22Rv1 (cell line): ENCODE measurements around the gene CCER1.

Source experiments
- H3K27ac ChIP-seq: fragments of 450-650 bp; 2 replicates; pipeline ENCODE4 v1.5.1; 2017
- ZFX ChIP-seq: fragments of 450-650 bp; IDR thresholded peaks from 2 replicates; pipeline ENCODE4 v1.6.1; 2017; ENCODE audit warnings: antibody characterized with exemption, borderline replicate concordance
- TF ChIP-seq, protein P1 (sequence below): fragments of 450-650 bp; IDR thresholded peaks from 2 replicates; pipeline ENCODE4 v1.5.1; 2017; ENCODE audit warnings: mild to moderate bottlenecking

CCER1 gene

DNA sequence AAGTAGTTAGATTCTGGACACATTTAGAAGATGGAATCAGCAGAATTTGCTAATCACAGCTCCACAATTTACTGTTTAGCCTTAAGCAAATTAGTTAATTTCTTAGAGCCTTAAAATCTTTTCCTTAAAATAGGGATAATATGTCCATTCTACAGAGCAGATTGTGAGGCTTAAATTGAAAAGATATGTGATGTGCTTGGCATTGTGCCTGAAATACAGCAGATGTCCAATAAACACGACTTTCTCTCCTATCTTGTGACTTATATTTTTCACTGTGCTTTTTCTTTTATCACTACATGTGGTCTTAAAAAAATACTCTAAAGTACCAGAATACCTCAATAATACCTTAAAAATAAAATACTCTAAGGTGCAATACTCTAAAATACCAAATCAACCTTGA lies 30.6 kb downstream of the CCER1 start:
- TF ChIP-seq, protein P1, sequence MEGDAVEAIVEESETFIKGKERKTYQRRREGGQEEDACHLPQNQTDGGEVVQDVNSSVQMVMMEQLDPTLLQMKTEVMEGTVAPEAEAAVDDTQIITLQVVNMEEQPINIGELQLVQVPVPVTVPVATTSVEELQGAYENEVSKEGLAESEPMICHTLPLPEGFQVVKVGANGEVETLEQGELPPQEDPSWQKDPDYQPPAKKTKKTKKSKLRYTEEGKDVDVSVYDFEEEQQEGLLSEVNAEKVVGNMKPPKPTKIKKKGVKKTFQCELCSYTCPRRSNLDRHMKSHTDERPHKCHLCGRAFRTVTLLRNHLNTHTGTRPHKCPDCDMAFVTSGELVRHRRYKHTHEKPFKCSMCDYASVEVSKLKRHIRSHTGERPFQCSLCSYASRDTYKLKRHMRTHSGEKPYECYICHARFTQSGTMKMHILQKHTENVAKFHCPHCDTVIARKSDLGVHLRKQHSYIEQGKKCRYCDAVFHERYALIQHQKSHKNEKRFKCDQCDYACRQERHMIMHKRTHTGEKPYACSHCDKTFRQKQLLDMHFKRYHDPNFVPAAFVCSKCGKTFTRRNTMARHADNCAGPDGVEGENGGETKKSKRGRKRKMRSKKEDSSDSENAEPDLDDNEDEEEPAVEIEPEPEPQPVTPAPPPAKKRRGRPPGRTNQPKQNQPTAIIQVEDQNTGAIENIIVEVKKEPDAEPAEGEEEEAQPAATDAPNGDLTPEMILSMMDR: no peak
- no peak for TF ChIP-seq ZFX
- no peak overlapping the region for H3K27ac ChIP-seq

GRCh38 chr12:90922145-90922627 lies 32.8 kb downstream of the CCER1 start:
- TF ChIP-seq, protein P1: no peak
- TF ChIP-seq ZFX: no peak
- H3K27ac ChIP-seq: no peak overlapping the region

DNA sequence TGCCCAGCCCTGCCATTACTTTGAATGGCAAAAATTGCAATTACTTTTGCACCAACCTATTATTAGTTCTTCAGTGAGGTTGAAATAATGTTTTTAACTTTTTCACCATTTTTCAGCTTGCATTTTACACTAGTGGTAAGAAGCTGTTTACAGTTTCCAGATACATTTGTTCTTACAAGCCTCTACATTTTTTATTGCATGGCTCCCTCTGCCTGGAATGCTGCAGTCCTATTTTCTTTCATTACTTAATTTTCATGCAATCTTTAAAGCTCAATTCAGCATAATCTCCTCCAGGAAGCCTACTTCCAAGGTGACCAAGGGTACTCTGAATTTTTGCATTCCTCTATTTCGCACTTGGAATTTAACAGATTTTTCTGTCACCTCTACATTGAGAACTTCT lies 33.4 kb downstream of the CCER1 start:
- no peak for TF ChIP-seq ZFX
- TF ChIP-seq, protein P1: no peak
- H3K27ac ChIP-seq: no peak overlapping the region

- H3K27ac ChIP-seq: no peak overlapping the region
- TF ChIP-seq, protein P1: no peak
- TF ChIP-seq ZFX: no peak
Observed at GRCh38 chr12:90920222-90920621, 34.8 kb downstream of the CCER1 start.

- TF ChIP-seq, protein P1: no peak
- no peak for TF ChIP-seq ZFX
- no peak overlapping the region for H3K27ac ChIP-seq
Observed at GRCh38 chr12:90917431-90917830, 37.5 kb downstream of the CCER1 start.

GRCh38 chr12:90916516-90916915 lies 38.5 kb downstream of the CCER1 start:
- no peak overlapping the region for H3K27ac ChIP-seq
- TF ChIP-seq ZFX: no peak
- TF ChIP-seq, protein P1: no peak

- TF ChIP-seq, protein P1: no peak
- no peak for TF ChIP-seq ZFX
- H3K27ac ChIP-seq: no peak overlapping the region
Observed at GRCh38 chr12:90915353-90915752, 39.6 kb downstream of the CCER1 start.
